ENCODE results near the gene PDE3B. TPM values are rescaled to one million over a fixed set of nuclear protein-coding genes. Genes with fewer than 3 reads are reported as not detected.
"Not testable (repeated sequence)": the region's sequence is repeated elsewhere in the genome, so short reads cannot be mapped to it uniquely, and the experiment has no call there.

Gene PDE3B
- total RNA-seq, 6 donors from 2014 or later, result 19.3 to 62.7 (median 25.2) TPM

DNA sequence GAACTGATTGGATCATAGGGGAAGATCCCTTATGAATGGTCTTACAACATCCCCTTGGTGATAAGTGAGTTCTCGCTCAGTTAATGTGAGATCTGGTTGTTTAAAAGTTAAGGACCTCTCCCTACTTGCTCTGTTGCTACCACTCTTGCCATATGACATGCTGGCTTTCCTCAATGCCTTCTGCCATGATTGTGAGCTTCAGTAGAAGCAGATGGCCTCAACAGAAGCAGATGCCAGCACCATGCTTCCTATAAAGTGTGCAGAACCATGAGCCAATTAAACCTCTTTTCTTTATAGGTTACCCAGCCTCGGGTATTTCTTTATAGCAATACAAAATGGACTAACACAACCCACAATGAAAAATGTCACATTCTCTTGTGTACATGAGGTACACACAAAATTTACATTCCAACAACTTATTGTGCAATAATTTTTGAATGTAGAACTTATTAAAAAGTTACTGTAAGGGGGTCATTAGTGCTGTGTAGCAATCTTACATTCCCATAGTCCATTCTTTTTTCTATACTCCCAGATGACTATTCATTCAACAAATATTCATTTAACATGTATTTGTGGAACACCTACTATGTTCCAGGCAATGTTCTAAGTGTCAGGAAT, 238.1 kb downstream of the PDE3B start:
- ATAC-seq (ENCODE audit: low FRiP score in 2 of 2), result no peak
- H3K4me1 ChIP-seq, result peaks cover 0 to 4% (median 0%) of the 10 kb centered on the region in 4 donors
- no peaks in the 10 kb centered on the region for H3K27me3 ChIP-seq
- no peak overlapping the region for H3K4me3 ChIP-seq
- H3K36me3 ChIP-seq, result peaks cover 0 to 17% (median 4%) of the 10 kb centered on the region in 4 donors
- DNase-seq, result no peak
- no peak overlapping the region for H3K27ac ChIP-seq
- TF ChIP-seq POLR2AphosphoS5 (IDR thresholded peaks at IDR 0.05) (no peak), EP300 (IDR thresholded peaks at IDR 0.05) (no peak)
- TF ChIP-seq, protein P1, sequence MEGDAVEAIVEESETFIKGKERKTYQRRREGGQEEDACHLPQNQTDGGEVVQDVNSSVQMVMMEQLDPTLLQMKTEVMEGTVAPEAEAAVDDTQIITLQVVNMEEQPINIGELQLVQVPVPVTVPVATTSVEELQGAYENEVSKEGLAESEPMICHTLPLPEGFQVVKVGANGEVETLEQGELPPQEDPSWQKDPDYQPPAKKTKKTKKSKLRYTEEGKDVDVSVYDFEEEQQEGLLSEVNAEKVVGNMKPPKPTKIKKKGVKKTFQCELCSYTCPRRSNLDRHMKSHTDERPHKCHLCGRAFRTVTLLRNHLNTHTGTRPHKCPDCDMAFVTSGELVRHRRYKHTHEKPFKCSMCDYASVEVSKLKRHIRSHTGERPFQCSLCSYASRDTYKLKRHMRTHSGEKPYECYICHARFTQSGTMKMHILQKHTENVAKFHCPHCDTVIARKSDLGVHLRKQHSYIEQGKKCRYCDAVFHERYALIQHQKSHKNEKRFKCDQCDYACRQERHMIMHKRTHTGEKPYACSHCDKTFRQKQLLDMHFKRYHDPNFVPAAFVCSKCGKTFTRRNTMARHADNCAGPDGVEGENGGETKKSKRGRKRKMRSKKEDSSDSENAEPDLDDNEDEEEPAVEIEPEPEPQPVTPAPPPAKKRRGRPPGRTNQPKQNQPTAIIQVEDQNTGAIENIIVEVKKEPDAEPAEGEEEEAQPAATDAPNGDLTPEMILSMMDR (IDR thresholded peaks at IDR 0.05), result no peak
- H3K9me3 ChIP-seq, result no peaks in the 10 kb centered on the region
- WGBS, 2 donors, result 91 to 94% methylated on average over 2 of the region's 2 CpGs

DNA sequence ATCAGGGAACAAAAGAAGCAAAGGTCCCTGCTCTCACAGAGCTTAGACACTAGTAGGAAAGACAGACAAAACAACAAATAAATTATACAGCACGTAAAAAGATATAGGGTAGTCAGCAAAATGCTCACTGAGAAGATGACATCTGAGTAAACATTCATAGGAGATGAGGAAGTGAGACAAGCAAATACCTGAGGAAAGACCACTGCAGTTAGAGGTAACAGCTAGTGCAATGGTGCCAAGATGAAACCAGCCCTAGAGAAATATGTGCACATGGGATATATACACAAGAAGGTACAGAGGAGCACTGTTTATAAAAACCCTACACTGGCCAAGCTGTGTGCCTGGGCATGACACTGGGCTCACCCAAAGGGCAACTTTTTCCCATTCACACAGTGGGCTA, 238.6 kb downstream of the PDE3B start:
- WGBS, 2 donors, result 79 to 83% methylated on average over 1 of the region's 1 CpG
- TF ChIP-seq POLR2A (IDR thresholded peaks at IDR 0.05), result no peak
- no peak for TF ChIP-seq EP300 (IDR thresholded peaks at IDR 0.05)
- TF ChIP-seq, protein P1 (IDR thresholded peaks at IDR 0.05), result no peak
- TF ChIP-seq POLR2AphosphoS5 (IDR thresholded peaks at IDR 0.05), result no peak
- no peak for DNase-seq
- Histone ChIP-seq H3K9me3 (no peaks in the 10 kb centered on the region), H3K36me3 (peaks cover 0 to 17% (median 3%) of the 10 kb centered on the region in 4 donors), H3K27me3 (no peaks in the 10 kb centered on the region), H3K4me1 (peaks cover 0 to 8% (median 3%) of the 10 kb centered on the region in 4 donors), H3K27ac (no peak overlapping the region), H3K4me3 (no peak overlapping the region)
- no peak for ATAC-seq (ENCODE audit: low FRiP score in 2 of 2)

- H3K9me3 ChIP-seq; ATAC-seq (ENCODE audit: low FRiP score in 2 of 2); DNase-seq; H3K27ac ChIP-seq; H3K4me3 ChIP-seq; H3K27me3 ChIP-seq: not testable (repeated sequence)
- peaks cover 0 to 12% (median 6%) of the 10 kb centered on the region in 4 donors for H3K4me1 ChIP-seq
- H3K36me3 ChIP-seq, result peaks cover 0 to 10% (median 0%) of the 10 kb centered on the region in 4 donors
- 86% methylated on average over 1 of the region's 1 CpG; no CpG with 5 or more reads in 1 of the 2 donors for WGBS, 2 donors
Observed at GRCh38 chr11:14883683-14884082, 240.1 kb downstream of the PDE3B start.

DNA sequence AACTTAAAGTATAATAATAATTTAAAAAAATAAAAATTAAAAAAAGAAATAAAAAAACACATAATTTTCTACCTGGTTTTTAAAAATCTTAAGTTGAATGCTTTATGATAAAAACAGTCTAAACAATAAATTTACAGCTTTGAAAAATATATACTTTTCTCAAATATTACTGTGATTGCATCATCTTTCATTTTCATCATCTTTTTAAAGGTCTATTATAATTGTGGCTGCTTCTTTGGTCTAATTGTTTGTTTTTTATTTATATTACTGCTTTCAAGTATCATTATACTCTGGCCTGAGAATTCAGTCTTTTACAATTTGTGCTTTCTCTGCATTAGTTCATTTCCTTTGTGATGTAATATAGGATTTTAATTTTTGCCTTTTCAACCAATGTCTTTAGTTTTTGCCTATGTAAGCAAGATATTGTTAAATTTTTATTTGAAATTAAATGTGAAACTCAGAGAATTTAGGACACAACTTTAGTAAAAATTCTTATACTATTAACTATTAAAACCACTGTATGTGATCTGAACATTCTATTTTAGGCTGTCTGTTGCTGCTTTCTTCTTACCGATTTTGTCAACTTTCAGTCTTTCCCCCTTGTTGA, 241.2 kb downstream of the PDE3B start:
- ATAC-seq (ENCODE audit: low FRiP score in 2 of 2) (no peak), DNase-seq (no peak)
- no peaks in the 10 kb centered on the region for H3K9me3 ChIP-seq
- H3K36me3 ChIP-seq, result peaks cover 0 to 7% (median 0%) of the 10 kb centered on the region in 4 donors
- 76 to 94% methylated on average over 1 of the region's 1 CpG for WGBS, 2 donors
- no peak overlapping the region for H3K4me3 ChIP-seq
- no peaks in the 10 kb centered on the region for H3K27me3 ChIP-seq
- peaks cover 0 to 22% (median 10%) of the 10 kb centered on the region in 4 donors for H3K4me1 ChIP-seq
- no peak overlapping the region for H3K27ac ChIP-seq
- TF ChIP-seq, protein P1 (IDR thresholded peaks at IDR 0.05), result no peak
- TF ChIP-seq POLR2AphosphoS5 (IDR thresholded peaks at IDR 0.05), result no peak
- no peak for TF ChIP-seq EP300 (IDR thresholded peaks at IDR 0.05)
- no peak for TF ChIP-seq POLR2A (IDR thresholded peaks at IDR 0.05)

- TF ChIP-seq, protein P1 (IDR thresholded peaks at IDR 0.05), result no peak
- no peak for TF ChIP-seq EP300 (IDR thresholded peaks at IDR 0.05)
- TF ChIP-seq POLR2AphosphoS5 (IDR thresholded peaks at IDR 0.05), result no peak
- Histone ChIP-seq H3K27me3 (no peaks in the 10 kb centered on the region), H3K36me3 (no peaks in the 10 kb centered on the region), H3K9me3 (no peaks in the 10 kb centered on the region), H3K4me3 (no peak overlapping the region), H3K27ac (no peak overlapping the region), H3K4me1 (peaks cover 6 to 36% (median 15%) of the 10 kb centered on the region in 4 donors)
- no peak for DNase-seq
- ATAC-seq (ENCODE audit: low FRiP score in 2 of 2), result peak in 1 of 2 donors; percentile 57
- whole genome bisulfite sequencing, 2 donors, result 56 to 67% methylated on average over 1 of the region's 1 CpG
Observed at GRCh38 chr11:14886513-14886912, 242.9 kb downstream of the PDE3B start.

All from upper lobe of left lung (tissue), 6 donors.